Measurements from ENCODE around the gene ANTXRL. TPM values are rescaled to one million over a fixed set of nuclear protein-coding genes. Genes with fewer than 3 reads are reported as not detected.
"Not testable (repeated sequence)": the region's sequence is repeated elsewhere in the genome, so short reads cannot be mapped to it uniquely, and the experiment has no call there.

The ANTXRL gene
- total and polyA plus RNA-seq, 10 of the 15 experiments (the other 5 are each of a cell fraction or from before 2014, with no cell fraction given), result not detected

GRCh38 chr10:46296086-46296485 lies 9.3 kb downstream of the ANTXRL start:
- H3K79me2 ChIP-seq (ENCODE audit: control insufficient read depth, insufficient read depth, low read length); H3K4me3 ChIP-seq; DNase-seq (ENCODE audit: low read depth, low spot score); H3K9me3 ChIP-seq (replicated peaks; ENCODE audit: control insufficient read depth, insufficient read depth, low read length); H3K27me3 ChIP-seq (replicated peaks in 1 of 2; ENCODE audit: control insufficient read depth in 2 of 2, insufficient read depth in 2 of 2, low read length in 1 of 2); ATAC-seq; CTCF ChIA-PET; H3K36me3 ChIP-seq (ENCODE audit: control insufficient read depth in 2 of 2, insufficient read depth in 2 of 2, low read length in 1 of 2); H2AFZ ChIP-seq (ENCODE audit: control insufficient read depth, low read depth, low read length); POLR2A ChIA-PET; FAIRE-seq; intact Hi-C loops (cut with micrococcal nuclease; ENCODE audit: unreplicated experiment); H3K4me1 ChIP-seq (ENCODE audit: control insufficient read depth, insufficient read depth, low read length); H3K27ac ChIP-seq (ENCODE audit: control insufficient read depth, insufficient read depth); H4K20me1 ChIP-seq (ENCODE audit: control insufficient read depth, insufficient read depth); SMC1A ChIA-PET (ENCODE audit: uncharacterized antibody, unreplicated experiment); H3K4me2 ChIP-seq (ENCODE audit: control insufficient read depth, insufficient read depth); in situ Hi-C loops (cut with MboI); RAD21 ChIA-PET (ENCODE audit: unreplicated experiment); BruUV-seq (replicated peaks); H3K9ac ChIP-seq (ENCODE audit: control insufficient read depth, insufficient read depth, low read length): not testable (repeated sequence)
- 28% methylated on average over 4 of the region's 4 CpGs for WGBS (ENCODE audit: insufficient coverage, insufficient replicate concordance, low lambda C conversion rate, missing lambda C conversion rate)

GRCh38 chr10:46296641-46297141 lies 9.9 kb downstream of the ANTXRL start:
- Histone ChIP-seq H2AFZ (ENCODE audit: control insufficient read depth, low read depth, low read length) (no peak overlapping the region), H3K4me3 (no peak overlapping the region), H3K4me1 (ENCODE audit: control insufficient read depth, insufficient read depth, low read length) (peaks cover 7% of the 10 kb centered on the region), H3K36me3 (ENCODE audit: control insufficient read depth in 2 of 2, insufficient read depth in 2 of 2, low read length in 1 of 2) (no peaks in the 10 kb centered on the region), H4K20me1 (ENCODE audit: control insufficient read depth, insufficient read depth) (no peaks in the 10 kb centered on the region), H3K79me2 (ENCODE audit: control insufficient read depth, insufficient read depth, low read length) (no peaks in the 10 kb centered on the region), H3K9me3 (replicated peaks; ENCODE audit: control insufficient read depth, insufficient read depth, low read length) (no peaks in the 10 kb centered on the region), H3K27me3 (replicated peaks in 1 of 2; ENCODE audit: control insufficient read depth in 2 of 2, insufficient read depth in 2 of 2, low read length in 1 of 2) (no peaks in the 10 kb centered on the region; a peak in 1 of 4 replicates), H3K27ac (ENCODE audit: control insufficient read depth, insufficient read depth) (no peak overlapping the region), H3K4me2 (ENCODE audit: control insufficient read depth, insufficient read depth) (no peak overlapping the region), H3K9ac (ENCODE audit: control insufficient read depth, insufficient read depth, low read length) (no peak overlapping the region)
- 3% methylated on average over 3 of the region's 5 CpGs for WGBS (ENCODE audit: insufficient coverage, insufficient replicate concordance, low lambda C conversion rate, missing lambda C conversion rate)
- DNase-seq (ENCODE audit: low read depth, low spot score), result no peak
- SMC1A ChIA-PET (ENCODE audit: uncharacterized antibody, unreplicated experiment), result no interaction called here
- no peak for TF ChIP-seq FOXM1 (IDR thresholded peaks at IDR 0.05; ENCODE audit: low read depth, low read length)
- no peak for TF ChIP-seq JUNB (IDR thresholded peaks at IDR 0.05)
- no peak for TF ChIP-seq STAT1 (conservative IDR thresholded peaks at IDR 0.05)
- no peak for TF ChIP-seq SPI1 (IDR thresholded peaks at IDR 0.05; ENCODE audit: borderline replicate concordance, insufficient read depth, low read depth, low read length)
- no peak for TF ChIP-seq IKZF2 (IDR thresholded peaks at IDR 0.05)
- TF ChIP-seq STAT3 (IDR thresholded peaks at IDR 0.05; ENCODE audit: low read depth, low read length), result no peak
- TF ChIP-seq ZBTB33 (IDR thresholded peaks at IDR 0.05), result no peak
- TF ChIP-seq IRF4 (IDR thresholded peaks at IDR 0.05; ENCODE audit: low read depth, low read length), result no peak
- TF ChIP-seq SMAD1 (IDR thresholded peaks at IDR 0.05; ENCODE audit: low read depth, partially characterized antibody), result no peak
- RAD21 ChIA-PET (ENCODE audit: unreplicated experiment), result no interaction called here
- in situ Hi-C loops (cut with MboI), result no loop called here
- CTCF ChIA-PET, result no interaction called here
- POLR2A ChIA-PET, result no interaction called here
- intact Hi-C loops (cut with micrococcal nuclease; ENCODE audit: unreplicated experiment), result no loop called here
- no peak for ATAC-seq
- no peak for FAIRE-seq
- no TSS peak for BruUV-seq (replicated peaks)
